OCI-LY1 (cell line): ENCODE data around the gene DEGS1.

Source experiments
- EZH2 ChIP-seq: fragments of 200-600 bp; sonication (generic), shearing (Covaris generic); IDR thresholded peaks from 2 replicates; pipeline ENCODE4 v1.8.0; 2017; ENCODE audit warnings: borderline replicate concordance, mixed run types, mild to moderate bottlenecking, antibody characterized with exemption, low read length, moderate library complexity, mixed read lengths
- TF ChIP-seq, protein P1 (sequence below): fragments of 200-600 bp; sonication (generic), shearing (Covaris generic); IDR thresholded peaks from 2 replicates; pipeline ENCODE4 v1.5.1; 2017; ENCODE audit warnings: mild to moderate bottlenecking, antibody characterized with exemption, low read length, moderate library complexity, mixed read lengths

DNA sequence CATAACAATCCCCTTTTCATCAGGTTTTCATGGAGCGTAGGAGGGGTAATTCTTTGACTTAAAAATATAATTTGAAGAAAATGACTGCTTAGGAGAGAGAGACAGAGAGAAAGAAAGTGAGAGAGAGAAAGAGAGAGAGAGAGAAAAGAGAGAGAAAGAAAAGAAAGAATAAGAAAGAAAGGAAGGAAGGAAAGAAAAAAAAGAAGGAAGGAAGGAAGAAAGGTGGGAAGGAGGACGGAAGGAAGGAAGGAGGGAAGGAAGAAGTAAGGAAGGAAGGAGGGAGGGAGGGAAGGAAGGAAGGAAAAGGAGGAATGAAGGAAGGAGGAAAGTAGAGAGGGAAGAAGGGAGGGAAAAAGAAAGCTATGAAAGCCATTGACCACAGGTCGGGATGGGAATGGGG, 10.8 kb upstream of the DEGS1 start:
- TF ChIP-seq, protein P1, sequence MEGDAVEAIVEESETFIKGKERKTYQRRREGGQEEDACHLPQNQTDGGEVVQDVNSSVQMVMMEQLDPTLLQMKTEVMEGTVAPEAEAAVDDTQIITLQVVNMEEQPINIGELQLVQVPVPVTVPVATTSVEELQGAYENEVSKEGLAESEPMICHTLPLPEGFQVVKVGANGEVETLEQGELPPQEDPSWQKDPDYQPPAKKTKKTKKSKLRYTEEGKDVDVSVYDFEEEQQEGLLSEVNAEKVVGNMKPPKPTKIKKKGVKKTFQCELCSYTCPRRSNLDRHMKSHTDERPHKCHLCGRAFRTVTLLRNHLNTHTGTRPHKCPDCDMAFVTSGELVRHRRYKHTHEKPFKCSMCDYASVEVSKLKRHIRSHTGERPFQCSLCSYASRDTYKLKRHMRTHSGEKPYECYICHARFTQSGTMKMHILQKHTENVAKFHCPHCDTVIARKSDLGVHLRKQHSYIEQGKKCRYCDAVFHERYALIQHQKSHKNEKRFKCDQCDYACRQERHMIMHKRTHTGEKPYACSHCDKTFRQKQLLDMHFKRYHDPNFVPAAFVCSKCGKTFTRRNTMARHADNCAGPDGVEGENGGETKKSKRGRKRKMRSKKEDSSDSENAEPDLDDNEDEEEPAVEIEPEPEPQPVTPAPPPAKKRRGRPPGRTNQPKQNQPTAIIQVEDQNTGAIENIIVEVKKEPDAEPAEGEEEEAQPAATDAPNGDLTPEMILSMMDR: no peak
- no peak for TF ChIP-seq EZH2
